ENCODE results near the gene SIGLEC12. TPM values are rescaled to one million over a fixed set of nuclear protein-coding genes. Genes with fewer than 3 reads are reported as not detected.

The SIGLEC12 gene
- total and polyA plus RNA-seq, 4 donors, result 0.12 to 5.1 (median 1.9) TPM

DNA sequence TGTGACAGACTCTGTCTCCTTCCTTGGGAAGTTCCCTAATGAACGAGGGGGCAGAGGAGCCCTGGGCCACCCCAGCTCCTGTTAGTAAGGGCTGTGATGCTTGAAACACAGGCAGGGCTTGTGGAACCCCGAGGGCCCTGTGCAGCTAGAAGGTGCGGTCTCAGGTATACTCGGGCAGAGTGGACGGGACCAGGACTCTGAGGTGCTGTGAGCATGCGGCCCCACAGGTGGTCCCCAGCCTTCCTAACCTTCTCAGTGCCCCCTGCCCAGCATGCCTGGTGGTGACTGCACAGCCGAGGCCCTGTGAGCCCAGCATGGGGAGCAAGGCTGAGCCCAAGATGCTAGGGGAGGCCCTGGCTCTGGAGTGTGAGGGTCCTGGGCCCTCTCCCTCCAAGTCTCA, 39.3 kb downstream of the SIGLEC12 start:
- no peak for ATAC-seq (ENCODE audit: insufficient read depth, low FRiP score)
- peaks cover 0 to 18% (median 4%) of the 10 kb centered on the region in 3 donors for H3K27me3 ChIP-seq (ENCODE audit: control insufficient read depth in 3 of 3, insufficient read depth in 3 of 3, low read length in 2 of 3)
- H3K36me3 ChIP-seq (ENCODE audit: control insufficient read depth in 4 of 4, insufficient read depth in 4 of 4, low read length in 4 of 4), result no peaks in the 10 kb centered on the region
- no peak for DNase-seq
- peaks cover 0 to 2% (median 0%) of the 10 kb centered on the region in 4 donors for H3K9me3 ChIP-seq (ENCODE audit: control insufficient read depth in 4 of 4, insufficient read depth in 3 of 4, low read length in 3 of 4)
- H3K4me1 ChIP-seq (ENCODE audit: control insufficient read depth in 5 of 5, insufficient read depth in 5 of 5, low read length in 5 of 5), result no peaks in the 10 kb centered on the region
- WGBS, 2 donors, result 71 to 74% methylated on average over 7 of the region's 7 CpGs
- no peak overlapping the region for H3K27ac ChIP-seq (ENCODE audit: low read depth in 1 of 2, low read length in 1 of 2)
- no peak overlapping the region for H3K9ac ChIP-seq (ENCODE audit: insufficient read depth in 1 of 2, low read length in 2 of 2)
- no peak overlapping the region for H3K4me3 ChIP-seq
- TF ChIP-seq, protein P1, sequence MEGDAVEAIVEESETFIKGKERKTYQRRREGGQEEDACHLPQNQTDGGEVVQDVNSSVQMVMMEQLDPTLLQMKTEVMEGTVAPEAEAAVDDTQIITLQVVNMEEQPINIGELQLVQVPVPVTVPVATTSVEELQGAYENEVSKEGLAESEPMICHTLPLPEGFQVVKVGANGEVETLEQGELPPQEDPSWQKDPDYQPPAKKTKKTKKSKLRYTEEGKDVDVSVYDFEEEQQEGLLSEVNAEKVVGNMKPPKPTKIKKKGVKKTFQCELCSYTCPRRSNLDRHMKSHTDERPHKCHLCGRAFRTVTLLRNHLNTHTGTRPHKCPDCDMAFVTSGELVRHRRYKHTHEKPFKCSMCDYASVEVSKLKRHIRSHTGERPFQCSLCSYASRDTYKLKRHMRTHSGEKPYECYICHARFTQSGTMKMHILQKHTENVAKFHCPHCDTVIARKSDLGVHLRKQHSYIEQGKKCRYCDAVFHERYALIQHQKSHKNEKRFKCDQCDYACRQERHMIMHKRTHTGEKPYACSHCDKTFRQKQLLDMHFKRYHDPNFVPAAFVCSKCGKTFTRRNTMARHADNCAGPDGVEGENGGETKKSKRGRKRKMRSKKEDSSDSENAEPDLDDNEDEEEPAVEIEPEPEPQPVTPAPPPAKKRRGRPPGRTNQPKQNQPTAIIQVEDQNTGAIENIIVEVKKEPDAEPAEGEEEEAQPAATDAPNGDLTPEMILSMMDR (IDR thresholded peaks at IDR 0.05; ENCODE audit: control extremely low read depth, extremely low read depth), result no peak

DNA sequence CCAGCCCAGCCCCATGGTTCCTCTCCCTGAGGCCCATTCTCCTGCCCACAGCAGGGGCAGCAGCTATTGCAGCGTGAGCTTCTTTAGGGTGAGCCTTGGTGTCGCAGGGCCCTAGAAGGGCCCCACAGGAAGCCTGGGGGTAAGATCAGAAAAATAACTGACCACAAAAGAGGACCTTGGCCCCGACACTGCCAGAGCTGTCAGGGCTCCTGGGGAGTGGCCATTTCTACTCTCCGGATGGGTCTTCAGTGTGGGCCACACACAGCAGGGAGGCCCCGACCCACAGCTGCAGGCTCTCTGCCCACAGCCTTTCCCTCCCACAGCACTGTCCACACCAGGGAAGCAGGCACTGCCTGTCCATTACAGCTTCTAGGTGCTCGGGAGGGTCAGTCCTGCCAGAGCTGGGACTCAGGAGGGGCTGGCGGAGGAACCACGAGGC, 39.9 kb downstream of the SIGLEC12 start:
- no peak overlapping the region for H3K9ac ChIP-seq (ENCODE audit: insufficient read depth in 1 of 2, low read length in 2 of 2)
- H3K27ac ChIP-seq (ENCODE audit: low read depth in 1 of 2, low read length in 1 of 2), result no peak overlapping the region
- 30 to 55% methylated on average over 8 of the region's 8 CpGs for WGBS, 2 donors
- H3K27me3 ChIP-seq (ENCODE audit: control insufficient read depth in 3 of 3, insufficient read depth in 3 of 3, low read length in 2 of 3), result peaks cover 0 to 18% (median 4%) of the 10 kb centered on the region in 3 donors
- H3K4me3 ChIP-seq, result no peak overlapping the region
- ATAC-seq (ENCODE audit: insufficient read depth, low FRiP score) (no peak), DNase-seq (no peak)
- no peaks in the 10 kb centered on the region for H3K4me1 ChIP-seq (ENCODE audit: control insufficient read depth in 5 of 5, insufficient read depth in 5 of 5, low read length in 5 of 5)
- H3K9me3 ChIP-seq (ENCODE audit: control insufficient read depth in 4 of 4, insufficient read depth in 3 of 4, low read length in 3 of 4), result peaks cover 0 to 2% (median 0%) of the 10 kb centered on the region in 4 donors
- no peaks in the 10 kb centered on the region for H3K36me3 ChIP-seq (ENCODE audit: control insufficient read depth in 4 of 4, insufficient read depth in 4 of 4, low read length in 4 of 4)
- TF ChIP-seq, protein P1 (IDR thresholded peaks at IDR 0.05; ENCODE audit: control extremely low read depth, extremely low read depth), result no peak

DNA sequence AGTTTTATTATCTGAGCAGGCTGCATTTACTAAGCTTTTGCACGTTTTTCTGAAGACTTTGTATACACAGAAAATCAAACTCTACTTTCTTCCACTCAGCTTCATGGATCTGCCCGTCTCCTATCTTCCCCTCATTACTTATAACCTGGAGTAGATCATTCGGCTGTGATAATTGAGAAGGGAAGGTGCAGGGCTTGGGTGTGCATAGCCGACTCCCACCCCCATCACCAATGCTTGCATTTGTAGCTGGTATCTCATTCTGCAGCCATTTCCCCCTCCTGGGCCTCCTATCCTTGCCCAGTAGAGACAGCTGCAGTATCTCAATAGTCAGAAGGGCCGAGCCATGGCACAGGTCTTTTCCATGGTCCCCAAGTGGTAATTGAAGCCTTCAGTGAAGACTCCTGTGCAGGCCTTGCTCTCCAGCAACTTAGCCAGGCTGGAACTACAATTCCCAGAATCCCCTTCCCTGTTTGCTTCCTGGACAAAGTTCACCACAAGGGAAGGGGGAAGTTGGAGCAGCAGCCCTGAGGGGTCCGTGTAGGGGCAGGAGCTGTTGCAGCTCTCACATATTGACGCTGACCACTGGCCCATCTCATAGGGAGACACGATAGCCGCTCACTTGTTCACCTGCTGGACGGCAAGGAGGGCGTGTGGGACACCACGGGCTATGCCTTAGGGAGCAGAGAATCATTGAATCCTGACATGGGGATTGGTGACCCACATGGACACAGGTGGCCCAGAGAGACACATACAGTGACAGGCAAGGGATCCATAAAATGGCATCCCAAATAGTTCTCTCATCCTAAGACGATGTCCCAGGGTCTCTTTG, 41.2 kb downstream of the SIGLEC12 start:
- peaks cover 0 to 2% (median 0%) of the 10 kb centered on the region in 4 donors for H3K9me3 ChIP-seq (ENCODE audit: control insufficient read depth in 4 of 4, insufficient read depth in 3 of 4, low read length in 3 of 4)
- DNase-seq, result peak in 1 of 3 donors; percentile 22
- no peaks in the 10 kb centered on the region for H3K4me1 ChIP-seq (ENCODE audit: control insufficient read depth in 5 of 5, insufficient read depth in 5 of 5, low read length in 5 of 5)
- 60 to 65% methylated on average over 13 of the region's 13 CpGs for WGBS, 2 donors
- TF ChIP-seq, protein P1 (IDR thresholded peaks at IDR 0.05; ENCODE audit: control extremely low read depth, extremely low read depth), result no peak
- H3K27ac ChIP-seq (ENCODE audit: low read depth in 1 of 2, low read length in 1 of 2), result no peak overlapping the region
- ATAC-seq (ENCODE audit: insufficient read depth, low FRiP score), result no peak
- no peaks in the 10 kb centered on the region for H3K36me3 ChIP-seq (ENCODE audit: control insufficient read depth in 4 of 4, insufficient read depth in 4 of 4, low read length in 4 of 4)
- peaks cover 0 to 18% (median 4%) of the 10 kb centered on the region in 3 donors for H3K27me3 ChIP-seq (ENCODE audit: control insufficient read depth in 3 of 3, insufficient read depth in 3 of 3, low read length in 2 of 3)
- H3K4me3 ChIP-seq, result no peak overlapping the region
- no peak overlapping the region for H3K9ac ChIP-seq (ENCODE audit: insufficient read depth in 1 of 2, low read length in 2 of 2)

All from lung (tissue), 12 donors.